Esophagus mucosa (tissue), 1 donor: ENCODE data around the gene SYDE1. TPM values are rescaled to one million over a fixed set of nuclear protein-coding genes. Genes with fewer than 3 reads are reported as not detected.

ENCODE experiments used
- total RNA-seq: library from RNA; stranded (reverse); gene quantifications from one replicate; pipeline ENCODE4 v1.2.4, GENCODE V29; 2023
- donor health status: DM: yes; HTN: yes; CAD: no.

SYDE1 gene
- total RNA-seq, 1 donor from 2014 or later: 2.4 TPM

Other genes starting within 250 kb of the SYDE1 start
- gene OR7A17, start 221.3 kb upstream of the SYDE1 start, total RNA-seq: not detected
- gene OR7C2, start 165.9 kb upstream of the SYDE1 start, total RNA-seq: not detected
- gene SLC1A6, start 127.5 kb upstream of the SYDE1 start, total RNA-seq: not detected
- gene CASP14, start 57.9 kb upstream of the SYDE1 start, total RNA-seq: 0.16 TPM
- gene OR1I1, start 25.2 kb upstream of the SYDE1 start, total RNA-seq: not detected
- gene NOTCH3, start 93.6 kb downstream of the SYDE1 start, total RNA-seq: 149 TPM
- 34.6 TPM for gene EPHX3, start 125.0 kb downstream of the SYDE1 start, total RNA-seq
- gene BRD4, start 225.1 kb downstream of the SYDE1 start, total RNA-seq: 55.1 TPM